ENCODE data around the gene ANXA5.

Gene ANXA5

GRCh38 chr4:121701263-121701662 lies 4.5 kb upstream of the ANXA5 start:
- TF ChIP-seq CREB1 (IDR thresholded peaks at IDR 0.05; ENCODE audit: low read depth), result no peak

DNA sequence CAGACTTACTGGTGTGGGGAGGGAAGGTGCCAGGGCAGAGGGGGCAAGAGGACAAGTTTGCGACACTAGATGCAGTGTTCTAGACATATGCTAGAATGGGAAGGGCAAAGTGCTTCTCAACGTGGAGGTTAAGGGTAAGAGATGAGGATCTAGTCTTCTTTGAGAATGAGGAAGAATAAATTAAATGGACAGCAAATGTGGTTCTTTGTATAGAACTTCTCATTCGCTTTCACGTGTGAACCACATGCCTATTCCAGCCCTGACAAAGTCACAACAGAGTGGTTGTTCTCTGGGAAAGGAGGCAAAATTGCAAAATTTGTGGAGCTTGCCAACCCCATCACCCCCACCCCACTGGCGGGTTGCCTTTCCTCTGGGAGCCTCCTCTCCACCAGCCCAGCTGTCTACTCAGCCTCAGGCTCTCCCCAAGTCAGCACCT lies 1.5 kb upstream of the ANXA5 start:
- TF ChIP-seq, protein P1, sequence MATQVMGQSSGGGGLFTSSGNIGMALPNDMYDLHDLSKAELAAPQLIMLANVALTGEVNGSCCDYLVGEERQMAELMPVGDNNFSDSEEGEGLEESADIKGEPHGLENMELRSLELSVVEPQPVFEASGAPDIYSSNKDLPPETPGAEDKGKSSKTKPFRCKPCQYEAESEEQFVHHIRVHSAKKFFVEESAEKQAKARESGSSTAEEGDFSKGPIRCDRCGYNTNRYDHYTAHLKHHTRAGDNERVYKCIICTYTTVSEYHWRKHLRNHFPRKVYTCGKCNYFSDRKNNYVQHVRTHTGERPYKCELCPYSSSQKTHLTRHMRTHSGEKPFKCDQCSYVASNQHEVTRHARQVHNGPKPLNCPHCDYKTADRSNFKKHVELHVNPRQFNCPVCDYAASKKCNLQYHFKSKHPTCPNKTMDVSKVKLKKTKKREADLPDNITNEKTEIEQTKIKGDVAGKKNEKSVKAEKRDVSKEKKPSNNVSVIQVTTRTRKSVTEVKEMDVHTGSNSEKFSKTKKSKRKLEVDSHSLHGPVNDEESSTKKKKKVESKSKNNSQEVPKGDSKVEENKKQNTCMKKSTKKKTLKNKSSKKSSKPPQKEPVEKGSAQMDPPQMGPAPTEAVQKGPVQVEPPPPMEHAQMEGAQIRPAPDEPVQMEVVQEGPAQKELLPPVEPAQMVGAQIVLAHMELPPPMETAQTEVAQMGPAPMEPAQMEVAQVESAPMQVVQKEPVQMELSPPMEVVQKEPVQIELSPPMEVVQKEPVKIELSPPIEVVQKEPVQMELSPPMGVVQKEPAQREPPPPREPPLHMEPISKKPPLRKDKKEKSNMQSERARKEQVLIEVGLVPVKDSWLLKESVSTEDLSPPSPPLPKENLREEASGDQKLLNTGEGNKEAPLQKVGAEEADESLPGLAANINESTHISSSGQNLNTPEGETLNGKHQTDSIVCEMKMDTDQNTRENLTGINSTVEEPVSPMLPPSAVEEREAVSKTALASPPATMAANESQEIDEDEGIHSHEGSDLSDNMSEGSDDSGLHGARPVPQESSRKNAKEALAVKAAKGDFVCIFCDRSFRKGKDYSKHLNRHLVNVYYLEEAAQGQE (IDR thresholded peaks at IDR 0.05; ENCODE audit: low read depth), result no peak
- TF ChIP-seq CREB1 (IDR thresholded peaks at IDR 0.05; ENCODE audit: low read depth) (no peak), TCF12 (IDR thresholded peaks at IDR 0.05; ENCODE audit: low read depth) (no peak), CEBPB (IDR thresholded peaks at IDR 0.05) (no peak), YY1 (IDR thresholded peaks at IDR 0.05; ENCODE audit: low read depth) (no peak), RAD21 (IDR thresholded peaks at IDR 0.05; ENCODE audit: low read depth) (no peak), ZBTB7A (IDR thresholded peaks at IDR 0.05; ENCODE audit: low read depth) (no peak), TEAD4 (IDR thresholded peaks at IDR 0.05) (no peak), FOXM1 (IDR thresholded peaks at IDR 0.05; ENCODE audit: borderline replicate concordance, low read depth) (no peak), TAF1 (IDR thresholded peaks at IDR 0.05; ENCODE audit: low read depth) (no peak), EGR1 (IDR thresholded peaks at IDR 0.05) (no peak), EP300 (IDR thresholded peaks at IDR 0.05; ENCODE audit: borderline replicate concordance) (no peak), NFIC (IDR thresholded peaks at IDR 0.05) (no peak)
- TF ChIP-seq, protein P2, sequence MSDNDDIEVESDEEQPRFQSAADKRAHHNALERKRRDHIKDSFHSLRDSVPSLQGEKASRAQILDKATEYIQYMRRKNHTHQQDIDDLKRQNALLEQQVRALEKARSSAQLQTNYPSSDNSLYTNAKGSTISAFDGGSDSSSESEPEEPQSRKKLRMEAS (IDR thresholded peaks at IDR 0.05), result no peak
- TF ChIP-seq, protein P3, sequence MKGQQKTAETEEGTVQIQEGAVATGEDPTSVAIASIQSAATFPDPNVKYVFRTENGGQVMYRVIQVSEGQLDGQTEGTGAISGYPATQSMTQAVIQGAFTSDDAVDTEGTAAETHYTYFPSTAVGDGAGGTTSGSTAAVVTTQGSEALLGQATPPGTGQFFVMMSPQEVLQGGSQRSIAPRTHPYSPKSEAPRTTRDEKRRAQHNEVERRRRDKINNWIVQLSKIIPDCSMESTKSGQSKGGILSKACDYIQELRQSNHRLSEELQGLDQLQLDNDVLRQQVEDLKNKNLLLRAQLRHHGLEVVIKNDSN (IDR thresholded peaks at IDR 0.05), result no peak

DNA sequence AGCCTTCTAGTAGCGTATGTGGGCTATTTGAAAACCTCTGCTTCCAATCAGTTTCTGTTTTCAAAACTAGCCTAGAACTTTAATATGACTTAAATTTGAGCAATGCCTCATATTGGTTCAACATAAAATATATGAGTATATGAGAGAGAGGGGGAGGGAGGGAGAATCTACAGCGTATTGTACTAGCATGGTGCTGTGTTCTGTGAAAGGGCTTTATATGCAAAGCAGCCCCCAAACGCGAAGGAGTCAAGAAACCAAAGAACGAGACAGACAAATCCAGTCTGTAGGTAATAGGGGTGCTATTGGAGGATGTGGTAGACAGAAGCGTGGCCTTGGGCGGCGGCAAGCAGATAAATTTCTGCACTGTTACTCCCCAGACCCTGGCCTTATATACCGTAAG lies 784 bp upstream of the ANXA5 start:
- no peak for TF ChIP-seq ZBTB7A (IDR thresholded peaks at IDR 0.05; ENCODE audit: low read depth)

GRCh38 chr4:121696170-121696580 lies 605 bp downstream of the ANXA5 start:
- TF ChIP-seq FOXM1 (IDR thresholded peaks at IDR 0.05; ENCODE audit: borderline replicate concordance, low read depth), result no peak
- TF ChIP-seq, protein P3 (IDR thresholded peaks at IDR 0.05), result peak; percentile 69
- 0 out of 2 replicates have a peak, but pooled peaks have one; percentile 4 for TF ChIP-seq TCF12 (IDR thresholded peaks at IDR 0.05; ENCODE audit: low read depth)
- TF ChIP-seq YY1 (IDR thresholded peaks at IDR 0.05; ENCODE audit: low read depth), result no peak

GRCh38 chr4:121693886-121694285 lies 2.9 kb downstream of the ANXA5 start:
- TF ChIP-seq RAD21 (IDR thresholded peaks at IDR 0.05; ENCODE audit: low read depth), result no peak
- TF ChIP-seq, protein P2 (IDR thresholded peaks at IDR 0.05), result no peak
- no peak for TF ChIP-seq TEAD4 (IDR thresholded peaks at IDR 0.05)
- TF ChIP-seq ZBTB7A (IDR thresholded peaks at IDR 0.05; ENCODE audit: low read depth), result no peak
- TF ChIP-seq CREB1 (IDR thresholded peaks at IDR 0.05; ENCODE audit: low read depth), result no peak
- TF ChIP-seq, protein P1 (IDR thresholded peaks at IDR 0.05; ENCODE audit: low read depth), result no peak
- TF ChIP-seq TCF12 (IDR thresholded peaks at IDR 0.05; ENCODE audit: low read depth), result no peak
- no peak for TF ChIP-seq YY1 (IDR thresholded peaks at IDR 0.05; ENCODE audit: low read depth)
- TF ChIP-seq EGR1 (IDR thresholded peaks at IDR 0.05), result no peak
- no peak for TF ChIP-seq EP300 (IDR thresholded peaks at IDR 0.05; ENCODE audit: borderline replicate concordance)
- TF ChIP-seq TAF1 (IDR thresholded peaks at IDR 0.05; ENCODE audit: low read depth), result no peak
- TF ChIP-seq CEBPB (IDR thresholded peaks at IDR 0.05), result no peak
- TF ChIP-seq FOXM1 (IDR thresholded peaks at IDR 0.05; ENCODE audit: borderline replicate concordance, low read depth), result no peak
- no peak for TF ChIP-seq NFIC (IDR thresholded peaks at IDR 0.05)
- TF ChIP-seq, protein P3 (IDR thresholded peaks at IDR 0.05), result no peak

- no peak for TF ChIP-seq NFIC (IDR thresholded peaks at IDR 0.05)
- TF ChIP-seq, protein P3 (IDR thresholded peaks at IDR 0.05), result no peak
- TF ChIP-seq RAD21 (IDR thresholded peaks at IDR 0.05; ENCODE audit: low read depth), result no peak
- TF ChIP-seq FOXM1 (IDR thresholded peaks at IDR 0.05; ENCODE audit: borderline replicate concordance, low read depth), result no peak
- TF ChIP-seq TAF1 (IDR thresholded peaks at IDR 0.05; ENCODE audit: low read depth), result no peak
- TF ChIP-seq CREB1 (IDR thresholded peaks at IDR 0.05; ENCODE audit: low read depth), result no peak
- TF ChIP-seq, protein P1 (IDR thresholded peaks at IDR 0.05; ENCODE audit: low read depth), result no peak
- TF ChIP-seq TCF12 (IDR thresholded peaks at IDR 0.05; ENCODE audit: low read depth), result no peak
- no peak for TF ChIP-seq ZBTB7A (IDR thresholded peaks at IDR 0.05; ENCODE audit: low read depth)
- TF ChIP-seq EGR1 (IDR thresholded peaks at IDR 0.05), result no peak
- no peak for TF ChIP-seq YY1 (IDR thresholded peaks at IDR 0.05; ENCODE audit: low read depth)
- TF ChIP-seq, protein P2 (IDR thresholded peaks at IDR 0.05), result no peak
- TF ChIP-seq EP300 (IDR thresholded peaks at IDR 0.05; ENCODE audit: borderline replicate concordance), result no peak
- no peak for TF ChIP-seq CEBPB (IDR thresholded peaks at IDR 0.05)
These were observed 3.3 kb downstream of the ANXA5 start for GRCh38 chr4:121693450-121693849.

Measured in Ishikawa (cell line).